DOHH2 (cell line): ENCODE data around the gene FAM221B.

Experiments
- H3F3A ChIP-seq: fragments of 200-600 bp; sonication (generic), shearing (Covaris generic); 2 replicates; pipeline ENCODE4 v1.6.0; 2016; ENCODE audit warnings: antibody characterized with exemption, mild to moderate bottlenecking; ENCODE audit not compliant: control insufficient read depth, insufficient read depth
- H3K27ac ChIP-seq: fragments of 200-600 bp; sonication (generic); 2 replicates; pipeline ENCODE4 v1.5.1; 2014; ENCODE audit warnings: low read depth, mild to moderate bottlenecking, low read length, moderate library complexity
- H3K27me3 ChIP-seq: fragments of 200-600 bp; sonication (generic); 2 replicates; pipeline ENCODE4 v1.6.1; 2014; ENCODE audit warnings: mild to moderate bottlenecking, low read length, mixed read lengths; ENCODE audit not compliant: control insufficient read depth
- H3K36me3 ChIP-seq: fragments of 200-600 bp; sonication (generic); 2 replicates; pipeline ENCODE4 v1.6.1; 2014; ENCODE audit warnings: mild to moderate bottlenecking, low read length, moderate library complexity, mixed read lengths; ENCODE audit not compliant: control insufficient read depth
- H3K4me1 ChIP-seq: fragments of 200-600 bp; sonication (generic); 2 replicates; pipeline ENCODE4 v1.6.1; 2014; ENCODE audit warnings: mild to moderate bottlenecking, low read length, mixed read lengths; ENCODE audit not compliant: control insufficient read depth
- H3K4me2 ChIP-seq: fragments of 200-600 bp; sonication (generic); 2 replicates; pipeline ENCODE4 v1.6.0; 2014; ENCODE audit warnings: mild to moderate bottlenecking, low read length, moderate library complexity
- H3K4me3 ChIP-seq: fragments of 200-600 bp; sonication (generic); 2 replicates; pipeline ENCODE4 v1.5.1; 2014; ENCODE audit warnings: mild to moderate bottlenecking, low read length, mixed read lengths
- H3K79me2 ChIP-seq: fragments of 200-600 bp; sonication (generic); 2 replicates; pipeline ENCODE4 v1.6.1; 2014; ENCODE audit warnings: mild to moderate bottlenecking, low read length, mixed read lengths; ENCODE audit not compliant: control insufficient read depth
- H3K9me2 ChIP-seq: fragments of 200-600 bp; sonication (generic); replicated peaks from 2 replicates; pipeline ENCODE4 v1.6.1; 2014; ENCODE audit warnings: mild to moderate bottlenecking, low read length, mixed read lengths; ENCODE audit not compliant: control insufficient read depth
- H3K9me3 ChIP-seq: fragments of 200-600 bp; sonication (generic); 2 replicates; pipeline ENCODE4 v1.6.1; 2014; ENCODE audit warnings: antibody characterized with exemption, low read length, mixed read lengths; ENCODE audit not compliant: control insufficient read depth, insufficient read depth
- H4K20me1 ChIP-seq: fragments of 200-600 bp; sonication (generic); 2 replicates; pipeline ENCODE4 v1.6.0; 2014; ENCODE audit warnings: low read depth, mild to moderate bottlenecking, antibody characterized with exemption, low read length, moderate library complexity; ENCODE audit not compliant: control insufficient read depth, insufficient read depth
- CTCF ChIP-seq: fragments of 200-600 bp; sonication (generic); IDR thresholded peaks from one replicate; pipeline ENCODE4 v1.5.1; 2014; ENCODE audit warnings: antibody characterized with exemption, mild to moderate bottlenecking, low read depth, low read length; ENCODE audit not compliant: poor library complexity, severe bottlenecking
- EZH2phosphoT487 ChIP-seq: fragments of 200-600 bp; sonication (generic); IDR thresholded peaks from 2 replicates; pipeline ENCODE4 v1.6.1; 2017; ENCODE audit warnings: borderline replicate concordance, mild to moderate bottlenecking, antibody characterized with exemption, low read length, moderate library complexity, mixed read lengths

The FAM221B gene

DNA sequence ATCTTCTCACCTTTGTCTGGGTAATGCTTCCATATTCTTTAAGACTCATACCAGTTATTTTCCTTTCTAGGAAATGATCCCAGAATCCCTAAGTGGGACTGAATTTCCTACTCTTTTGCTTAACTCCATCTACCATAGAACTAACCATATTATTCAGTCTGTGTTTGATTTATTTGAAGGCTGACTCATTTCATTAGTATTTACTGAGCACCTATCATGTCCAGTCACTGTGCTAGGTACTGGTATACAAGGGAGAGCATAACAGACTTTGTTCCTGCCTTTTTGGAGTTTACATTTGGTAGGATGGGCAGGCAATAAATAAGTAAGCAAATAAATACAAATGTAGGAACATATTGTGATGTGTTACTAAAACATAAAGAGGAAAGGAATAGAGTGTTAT, 32.8 kb downstream of the FAM221B start:
- no peaks in the 10 kb centered on the region for H3F3A ChIP-seq
- no peaks in the 10 kb centered on the region for H3K36me3 ChIP-seq
- H3K79me2 ChIP-seq: no peaks in the 10 kb centered on the region
- no peak overlapping the region for H3K27ac ChIP-seq
- no peaks in the 10 kb centered on the region for H3K9me3 ChIP-seq
- H3K4me3 ChIP-seq: no peak overlapping the region
- no peaks in the 10 kb centered on the region for H4K20me1 ChIP-seq
- no peaks in the 10 kb centered on the region for H3K9me2 ChIP-seq
- no peaks in the 10 kb centered on the region for H3K4me1 ChIP-seq
- TF ChIP-seq CTCF: no peak
- TF ChIP-seq EZH2phosphoT487: no peak
- no peaks in the 10 kb centered on the region for H3K27me3 ChIP-seq
- H3K4me2 ChIP-seq: no peak overlapping the region

DNA sequence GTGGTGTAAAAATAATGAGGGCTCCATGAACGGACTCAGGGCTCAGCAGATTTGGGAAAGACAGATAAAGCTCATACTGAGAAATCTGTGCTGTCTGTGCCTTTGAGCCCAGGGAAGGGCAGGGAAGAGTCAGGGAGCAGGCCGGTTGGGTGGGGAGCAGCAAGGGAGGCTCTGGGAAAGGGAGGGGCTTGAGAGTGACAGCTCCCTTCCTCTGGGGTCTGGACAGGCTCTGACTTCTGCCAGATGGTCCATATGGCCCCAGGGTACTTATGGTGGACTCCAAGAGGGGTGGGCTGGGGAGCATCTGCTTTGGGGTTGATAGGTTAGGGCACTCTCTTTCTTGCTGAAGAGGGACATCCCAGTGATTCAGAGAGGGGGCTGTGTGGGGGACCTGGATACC, 35.1 kb downstream of the FAM221B start:
- no peaks in the 10 kb centered on the region for H3K9me2 ChIP-seq
- no peaks in the 10 kb centered on the region for H4K20me1 ChIP-seq
- no peaks in the 10 kb centered on the region for H3K36me3 ChIP-seq
- no peaks in the 10 kb centered on the region for H3K27me3 ChIP-seq
- H3K4me1 ChIP-seq: no peaks in the 10 kb centered on the region
- H3K27ac ChIP-seq: no peak overlapping the region
- no peaks in the 10 kb centered on the region for H3K79me2 ChIP-seq
- no peak overlapping the region for H3K4me3 ChIP-seq
- no peak overlapping the region for H3K4me2 ChIP-seq
- H3K9me3 ChIP-seq: no peaks in the 10 kb centered on the region
- no peaks in the 10 kb centered on the region for H3F3A ChIP-seq
- TF ChIP-seq CTCF: no peak
- no peak for TF ChIP-seq EZH2phosphoT487

GRCh38 chr9:35792826-35793225, 35.7 kb downstream of the FAM221B start:
- Histone ChIP-seq H3K9me2 (no peaks in the 10 kb centered on the region), H3K9me3 (no peaks in the 10 kb centered on the region), H3K36me3 (no peaks in the 10 kb centered on the region), H3K4me3 (no peak overlapping the region), H3K4me2 (no peak overlapping the region), H3K4me1 (no peaks in the 10 kb centered on the region), H3F3A (no peaks in the 10 kb centered on the region), H3K27me3 (no peaks in the 10 kb centered on the region), H3K27ac (no peak overlapping the region), H4K20me1 (no peaks in the 10 kb centered on the region), H3K79me2 (no peaks in the 10 kb centered on the region)
- TF ChIP-seq CTCF (no peak), EZH2phosphoT487 (no peak)
